HCT116 (cell line): ENCODE measurements around the gene RABEPK. TPM values are rescaled to one million over a fixed set of nuclear protein-coding genes. Genes with fewer than 3 reads are reported as not detected.

Experiments
- ATAC-seq: fragments of 200-7000 bp; cut with Tn5 transposase; 2 replicates; pipeline ENCODE4 v1.9.1; 2020; ENCODE audit warnings: mild to moderate bottlenecking, moderate library complexity
- BruUV-seq: library from RNA; stranded (reverse); fragments of 400-500 nt; replicated peaks from 2 replicates; lab custom pipeline; 2021; lab: Mats Ljungman, UMichigan
- CTCF ChIA-PET: fragments of 300-600 bp; sonication (Branson Sonifier 250); formaldehyde crosslinking; loops from one replicate; lab custom pipeline; 2021; ENCODE audit warnings: antibody characterized with exemption; lab: Charles Lee
- POLR2A ChIA-PET: fragments of 300-600, 350-600 bp; sonication (Branson Sonifier 250); formaldehyde crosslinking; loops from one replicate; lab custom pipeline; 2021; ENCODE audit warnings: antibody characterized with exemption; lab: Charles Lee
- RAD21 ChIA-PET, 2 experiments: fragments of 300-600 bp; sonication (Branson Sonifier 250); formaldehyde crosslinking; loops; one replicate each; lab custom pipeline; 2023; ENCODE audit warnings: low total read pairs in 2 of 2; ENCODE audit not compliant: uncharacterized antibody in 2 of 2, unreplicated experiment in 2 of 2, low non-redundant PET in 1 of 2; lab: Charles Lee
- DNase-seq: peaks from one replicate; pipeline ENCODE4 v3.0.0-alpha.2; 2010; ENCODE audit warnings: low read depth, low spot score
- H2AFZ ChIP-seq: fragments of 200-600 bp; shearing (Covaris generic), sonication (generic); 2 replicates; pipeline ENCODE4 v1.6.1; 2017; ENCODE audit warnings: low read depth, mixed run types, mixed read lengths, antibody characterized with exemption, low read length; ENCODE audit not compliant: poor library complexity, severe bottlenecking
- H3K27ac ChIP-seq: 2 replicates; pipeline ENCODE4 v1.5.1; 2012; ENCODE audit warnings: low read depth, low read length
- H3K27me3 ChIP-seq: fragments of 200-600 bp; sonication (generic); 2 replicates; pipeline ENCODE4 v1.6.1; 2016; ENCODE audit warnings: mixed run types, low read length, mixed read lengths; ENCODE audit not compliant: insufficient read depth
- H3K36me3 ChIP-seq, 2 experiments: fragments of 200-500 bp in 1 of 2; fragments of 200-600 bp in 1 of 2; sonication (Bioruptor generic) in 1 of 2; sonication (generic) in 1 of 2; 2 replicates each; pipeline versions ENCODE4 v1.5.1 to v1.6.1; 2014 to 2016; ENCODE audit warnings: low read length in 2 of 2, inconsistent platforms in 1 of 2, mixed read lengths in 1 of 2, mixed run types in 1 of 2; ENCODE audit not compliant: insufficient read depth in 2 of 2, control insufficient read depth in 1 of 2
- H3K4me1 ChIP-seq, 2 experiments: fragments of 200-600 bp in 1 of 2; sonication (generic) in 1 of 2; 2 replicates each; pipeline versions ENCODE4 v1.5.1 to v1.6.1; 2012 to 2017; ENCODE audit warnings: low read length in 2 of 2, inconsistent platforms in 1 of 2, mild to moderate bottlenecking in 1 of 2, mixed read lengths in 1 of 2, mixed run types in 1 of 2, moderate library complexity in 1 of 2; ENCODE audit not compliant: insufficient read depth in 2 of 2, control insufficient read depth in 1 of 2
- H3K4me2 ChIP-seq: fragments of 200-600 bp; sonication (generic); 2 replicates; pipeline ENCODE4 v1.6.1; 2017; ENCODE audit warnings: mixed run types, low read length, mixed read lengths
- H3K4me3 ChIP-seq, 2 experiments: fragments of 200-600 bp in 1 of 2; sonication (generic) in 1 of 2; replicated peaks in 1 of 2; 2 replicates each; pipeline ENCODE4 v1.5.1; 2011 to 2016; ENCODE audit warnings: low read length in 2 of 2, control low read depth in 1 of 2, low read depth in 1 of 2, mild to moderate bottlenecking in 1 of 2, mixed read lengths in 1 of 2, mixed run types in 1 of 2
- H3K79me2 ChIP-seq: fragments of 200-600 bp; sonication (generic); 2 replicates; pipeline ENCODE4 v1.6.1; 2017; ENCODE audit warnings: mild to moderate bottlenecking, mixed run types, low read length, moderate library complexity, mixed read lengths; ENCODE audit not compliant: insufficient read depth
- H3K9ac ChIP-seq: fragments of 200-600 bp; sonication (generic); 2 replicates; pipeline ENCODE4 v1.6.1; 2016; ENCODE audit warnings: low read length, mixed read lengths
- H3K9me2 ChIP-seq: fragments of 200-600 bp; sonication (generic), shearing (Covaris generic); 2 replicates; pipeline ENCODE4 v1.6.1; 2017; ENCODE audit warnings: mixed run types, mild to moderate bottlenecking, moderate library complexity; ENCODE audit not compliant: insufficient read depth
- H3K9me3 ChIP-seq, 2 experiments: fragments of 200-500 bp in 1 of 2; fragments of 200-600 bp in 1 of 2; sonication (Bioruptor generic) in 1 of 2; sonication (generic) in 1 of 2; 2 replicates each; pipeline ENCODE4 v1.6.1; 2014 to 2017; ENCODE audit warnings: low read length in 2 of 2, mixed read lengths in 2 of 2, inconsistent platforms in 1 of 2, low read depth in 1 of 2, mild to moderate bottlenecking in 1 of 2, mixed run types in 1 of 2, moderate library complexity in 1 of 2; ENCODE audit not compliant: control insufficient read depth in 1 of 2, insufficient read depth in 1 of 2
- H4K20me1 ChIP-seq: fragments of 200-600 bp; sonication (generic), shearing (Covaris generic); 2 replicates; pipeline ENCODE4 v1.6.1; 2017; ENCODE audit warnings: mixed run types, mild to moderate bottlenecking, moderate library complexity; ENCODE audit not compliant: insufficient read depth
- EZH2 ChIP-seq: fragments of 200-600 bp; sonication (generic); IDR thresholded peaks from 2 replicates; pipeline ENCODE4 v1.6.1; 2017; ENCODE audit warnings: antibody characterized with exemption, mixed run types
- RAD21 ChIP-seq: IDR thresholded peaks from 2 replicates; pipeline ENCODE4 v1.6.1; 2012; ENCODE audit warnings: low read depth, mild to moderate bottlenecking
- SIN3A ChIP-seq: IDR thresholded peaks from 2 replicates; pipeline ENCODE4 v1.6.1; 2012; ENCODE audit warnings: low read depth
- SP1 ChIP-seq: IDR thresholded peaks from 2 replicates; pipeline ENCODE4 v1.6.1; 2012; ENCODE audit warnings: low read depth
- TCF7L2 ChIP-seq: IDR thresholded peaks from 2 replicates; pipeline ENCODE4 v1.7.0; 2011; ENCODE audit warnings: borderline replicate concordance, inconsistent platforms; ENCODE audit not compliant: insufficient read depth, insufficient read length; ENCODE audit errors: extremely low read depth
- ZBTB33 ChIP-seq: IDR thresholded peaks from 2 replicates; pipeline ENCODE4 v1.6.1; 2011; ENCODE audit warnings: mild to moderate bottlenecking, low read length, moderate library complexity; ENCODE audit not compliant: insufficient replicate concordance; ENCODE audit errors: extremely low read depth
- ZNF274 ChIP-seq: fragments of 200-500 bp; sonication (Bioruptor generic); IDR thresholded peaks from 2 replicates; pipeline ENCODE4 v1.6.1; 2014; ENCODE audit warnings: mild to moderate bottlenecking, low read depth, low read length, inconsistent platforms
- intact Hi-C: fragments of 100-400 bp; cut with micrococcal nuclease; formaldehyde crosslinking; loops from 2 replicates; pipeline ENCODE4 v1.10.0; 2022
- total RNA-seq: library from RNA; stranded (reverse); gene quantifications from one replicate; pipeline ENCODE4 v1.2.1, GENCODE V29; 2021; ENCODE audit not compliant: unreplicated experiment
- TF ChIP-seq, protein P1 (sequence below): IDR thresholded peaks from 2 replicates; pipeline ENCODE4 v1.6.1; 2012

RABEPK gene
- total RNA-seq, 1 experiment from 2014 or later, result 48.3 TPM

DNA sequence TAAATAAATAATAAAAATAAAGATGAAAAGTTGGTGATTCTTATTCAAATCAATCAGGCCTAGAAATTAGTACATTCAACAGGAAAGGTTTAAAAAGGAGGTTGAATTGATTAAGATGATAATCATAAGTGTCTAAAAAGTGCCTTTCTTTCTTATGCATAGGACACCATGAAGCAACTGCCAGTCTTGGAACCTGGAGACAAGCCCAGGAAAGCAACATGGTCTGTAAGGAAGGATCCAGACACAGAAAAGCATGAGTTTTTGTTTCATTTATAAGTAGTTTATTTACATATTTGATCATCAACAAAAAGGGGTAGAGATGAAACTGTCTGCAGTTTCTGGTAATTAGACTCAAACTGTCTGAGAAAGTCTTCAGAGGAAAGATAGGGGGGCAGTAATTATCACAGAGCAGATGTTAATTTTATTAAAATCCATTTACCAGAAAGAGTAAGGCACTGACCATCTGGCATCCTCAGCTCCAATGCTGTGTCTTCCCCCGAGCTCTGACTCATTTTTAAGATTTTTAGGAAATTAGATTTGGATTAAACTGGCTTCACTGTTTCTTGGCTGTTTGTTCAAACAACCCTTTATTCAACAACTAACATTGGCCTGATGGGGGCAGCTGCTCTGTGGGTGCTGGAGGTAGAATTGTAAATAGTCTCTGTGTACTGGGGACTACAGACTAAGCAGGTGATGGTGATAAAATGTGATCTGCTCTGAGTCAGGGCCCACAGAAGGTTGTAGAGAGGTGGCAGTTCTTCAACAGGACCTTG, 2.7 kb downstream of the RABEPK start:
- H3K27me3 ChIP-seq, result no peaks in the 10 kb centered on the region
- H3K79me2 ChIP-seq, result peaks cover 19% of the 10 kb centered on the region
- ChIA-PET CTCF (no interaction called here), RAD21 (no interaction called here), POLR2A (no interaction called here)
- H3K9ac ChIP-seq, result no peak overlapping the region
- H4K20me1 ChIP-seq, result no peaks in the 10 kb centered on the region
- no peak overlapping the region for H3K27ac ChIP-seq
- no peak overlapping the region for H3K4me2 ChIP-seq
- BruUV-seq, result TSS peak; percentile 2
- ATAC-seq (no peak), DNase-seq (no peak)
- peaks cover 8 to 13% of the 10 kb centered on the region in 2 experiments; a peak in 3 of 4 replicates for H3K4me1 ChIP-seq
- H3K4me3 ChIP-seq, result no peak overlapping the region
- peaks cover 8 to 21% of the 10 kb centered on the region in 2 experiments; a peak in 3 of 4 replicates for H3K36me3 ChIP-seq
- H3K9me2 ChIP-seq, result no peaks in the 10 kb centered on the region
- intact Hi-C loops, result no loop called here
- no peaks in the 10 kb centered on the region for H3K9me3 ChIP-seq
- TF ChIP-seq ZNF274 (no peak), SIN3A (no peak), EZH2 (no peak), RAD21 (no peak), ZBTB33 (no peak), TCF7L2 (no peak), SP1 (no peak)
- TF ChIP-seq, protein P1, sequence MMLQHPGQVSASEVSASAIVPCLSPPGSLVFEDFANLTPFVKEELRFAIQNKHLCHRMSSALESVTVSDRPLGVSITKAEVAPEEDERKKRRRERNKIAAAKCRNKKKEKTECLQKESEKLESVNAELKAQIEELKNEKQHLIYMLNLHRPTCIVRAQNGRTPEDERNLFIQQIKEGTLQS, result no peak
- H2AFZ ChIP-seq, result no peak overlapping the region
